GM21619 (cell line): ENCODE measurements around the gene ZNF841.
A peak's percentile ranks its signal among the peaks of the same experiment; 100 is the strongest.
"Not testable (repeated sequence)": the region's sequence is repeated elsewhere in the genome, so short reads cannot be mapped to it uniquely, and the experiment has no call there.

Source experiments
- ATAC-seq: cut with Tn5 transposase; IDR thresholded peaks from one replicate; pipeline ENCODE4 v1.9.1; 2021; ENCODE audit not compliant: unreplicated experiment

ZNF841 gene

GRCh38 chr19:52095172-52096014 is at the start of gene ZNF841:
Gene ZNF841 (minus strand): TSS chr19:52095765. CDS start chr19:52084801, 10,964 bp downstream.
- ATAC-seq, result no peak

GRCh38 chr19:52142001-52142595 is 46.5 kb upstream of the ZNF841 start:
- no peak for ATAC-seq

- no peak for ATAC-seq
Observed at GRCh38 chr19:52141203-52141602, 45.6 kb upstream of the ZNF841 start.

- peak; percentile 93 for ATAC-seq
Observed at GRCh38 chr19:52140032-52140710, 44.6 kb upstream of the ZNF841 start.

- peak; percentile 39 for ATAC-seq
Observed at GRCh38 chr19:52139252-52140031, 43.9 kb upstream of the ZNF841 start, which contains the start of gene ZNF616. Gene ZNF616 (minus strand): TSS chr19:52139938. CDS start chr19:52130512, 9,426 bp downstream.

GRCh38 chr19:52138983-52139251 is 43.4 kb upstream of the ZNF841 start:
- ATAC-seq, result no peak

GRCh38 chr19:52138278-52138982 is 42.9 kb upstream of the ZNF841 start:
- ATAC-seq, result no peak

- no peak for ATAC-seq
Observed at GRCh38 chr19:52120286-52120685, 24.7 kb upstream of the ZNF841 start.

- ATAC-seq, result no peak
Observed at GRCh38 chr19:52115526-52116053, 20.0 kb upstream of the ZNF841 start.

- no peak for ATAC-seq
Observed at GRCh38 chr19:52114691-52115090, 19.1 kb upstream of the ZNF841 start.

- no peak for ATAC-seq
Observed at GRCh38 chr19:52112624-52113023, 17.1 kb upstream of the ZNF841 start.

- no peak for ATAC-seq
Observed at GRCh38 chr19:52110780-52111179, 15.2 kb upstream of the ZNF841 start.

GRCh38 chr19:52102782-52103181 is 7.2 kb upstream of the ZNF841 start:
- no peak for ATAC-seq

- no peak for ATAC-seq
Observed at GRCh38 chr19:52101866-52102562, 6.4 kb upstream of the ZNF841 start.

GRCh38 chr19:52099497-52100138 is 4.1 kb upstream of the ZNF841 start:
- ATAC-seq, result no peak

GRCh38 chr19:52096416-52096815 is 851 bp upstream of the ZNF841 start:
- not testable (repeated sequence) for ATAC-seq

GRCh38 chr19:52094526-52095130 is 937 bp downstream of the ZNF841 start:
- no peak for ATAC-seq

GRCh38 chr19:52086481-52086880 is 9.1 kb downstream of the ZNF841 start:
- no peak for ATAC-seq

GRCh38 chr19:52070496-52070895 is 25.1 kb downstream of the ZNF841 start:
- no peak for ATAC-seq
